A549 (cell line): Measurements from ENCODE around the gene RIC1. TPM values are rescaled to one million over a fixed set of nuclear protein-coding genes. Genes with fewer than 3 reads are reported as not detected.
"Not testable (repeated sequence)": the region's sequence is repeated elsewhere in the genome, so short reads cannot be mapped to it uniquely, and the experiment has no call there.

Experiments
- ATAC-seq, 2 experiments: fragments of 200-7000 bp in 1 of 2; fragments of >200 bp in 1 of 2; cut with Nextera tagmentation in 1 of 2; cut with Tn5 transposase in 1 of 2; 3 replicates each; pipeline versions ENCODE4 v1.8.0 to v1.9.1; 2018 to 2020; ENCODE audit warnings: mild to moderate bottlenecking in 1 of 2, moderate library complexity in 1 of 2
- CTCF ChIA-PET: fragments of 300-600 bp; sonication (Branson Sonifier 250); formaldehyde crosslinking; extraction: SDS; loops from one replicate; lab custom pipeline; 2021; ENCODE audit warnings: antibody characterized with exemption, inconsistent platforms; lab: Yijun Ruan, JAX
- POLR2A ChIA-PET: fragments of 350-600 bp; formaldehyde crosslinking; extraction: SDS; loops from one replicate; lab custom pipeline; 2021; ENCODE audit warnings: antibody characterized with exemption, inconsistent platforms; lab: Yijun Ruan, JAX
- DNase-seq, 2 experiments: peaks; one replicate each; pipeline versions ENCODE4 v3.0.0 to v3.0.0-alpha.2; 2011 to 2016; ENCODE audit warnings: low read depth in 1 of 2, low spot score in 1 of 2
- FAIRE-seq: peaks from 2 replicates; lab custom pipeline; 2011; peaks lifted over from hg19 to GRCh38; lab: Jason Lieb, UNC
- H3K27ac ChIP-seq, 2 experiments: fragments of >200 bp; sonication (Bioruptor Twin); formaldehyde crosslinking; 3 replicates each; pipeline ENCODE4 v1.5.1; 2016 to 2017
- H3K4me1 ChIP-seq: fragments of >200 bp; sonication (Bioruptor Twin); formaldehyde crosslinking; 3 replicates; pipeline ENCODE4 v1.6.1; 2016
- H3K4me2 ChIP-seq: fragments of >200 bp; sonication (Bioruptor Twin); formaldehyde crosslinking; 3 replicates; pipeline ENCODE4 v1.6.1; 2016
- H3K4me3 ChIP-seq: fragments of >200 bp; sonication (Bioruptor Twin); formaldehyde crosslinking; 3 replicates; pipeline ENCODE4 v1.5.1; 2016
- H3K9me3 ChIP-seq: fragments of >200 bp; sonication (Bioruptor Twin); formaldehyde crosslinking; 3 replicates; pipeline ENCODE4 v1.6.1; 2016
- CBX8 ChIP-seq: fragments of 200-600 bp; sonication (generic); IDR thresholded peaks from 2 replicates; pipeline ENCODE4 v1.6.1; 2016
- EP300 ChIP-seq, 2 experiments: fragments of >200 bp; sonication (Bioruptor Twin); formaldehyde crosslinking; IDR thresholded peaks; 2 replicates in 1 of 2; 3 replicates in 1 of 2; pipeline ENCODE4 v1.6.1; 2016 to 2017
- FOSB ChIP-seq: fragments of 250-450 bp; sonication (Bioruptor Pico); IDR thresholded peaks from 2 replicates; pipeline ENCODE4 v1.5.0; 2020; ENCODE audit warnings: mild to moderate bottlenecking, moderate library complexity
- FOXS1 ChIP-seq: fragments of 250-450 bp; sonication (Bioruptor Pico); IDR thresholded peaks from 2 replicates; pipeline ENCODE4 v1.5.0; 2020; ENCODE audit warnings: mild to moderate bottlenecking, moderate library complexity
- HOXA7 ChIP-seq: fragments of 250-450 bp; sonication (Bioruptor Pico); IDR thresholded peaks from 2 replicates; pipeline ENCODE4 v1.5.0; 2020; ENCODE audit warnings: mild to moderate bottlenecking, moderate library complexity
- HOXB13 ChIP-seq: fragments of 250-450 bp; sonication (Bioruptor Pico); IDR thresholded peaks from 2 replicates; pipeline ENCODE4 v1.5.0; 2020; ENCODE audit warnings: low read depth, mild to moderate bottlenecking, moderate library complexity
- JUN ChIP-seq, 2 experiments: fragments of >200 bp; sonication (Bioruptor Twin); formaldehyde crosslinking; IDR thresholded peaks; 2 replicates in 1 of 2; 3 replicates in 1 of 2; pipeline ENCODE4 v1.6.1; 2016 to 2017
- JUNB ChIP-seq: fragments of >200 bp; sonication (Bioruptor Twin); formaldehyde crosslinking; IDR thresholded peaks from 2 replicates; pipeline ENCODE4 v1.6.1; 2016
- KDM1A ChIP-seq: fragments of 200-600 bp; sonication (generic); IDR thresholded peaks from 2 replicates; pipeline ENCODE4 v1.6.1; 2016; ENCODE audit warnings: low read depth, mild to moderate bottlenecking
- NPAS2 ChIP-seq: fragments of 250-450 bp; sonication (Bioruptor Pico); IDR thresholded peaks from 2 replicates; pipeline ENCODE4 v1.8.0; 2022; ENCODE audit warnings: mild to moderate bottlenecking, moderate library complexity, borderline replicate concordance
- POLR2AphosphoS2 ChIP-seq: conservative IDR thresholded peaks from 2 replicates; pipeline ENCODE4 v1.6.1; 2012; ENCODE audit warnings: low read length, improper control_type of control experiment, inconsistent platforms
- RAD21 ChIP-seq, 2 experiments: fragments of >200 bp in 1 of 2; sonication (Bioruptor Twin) in 1 of 2; formaldehyde crosslinking in 1 of 2; IDR thresholded peaks in 1 of 2; conservative IDR thresholded peaks in 1 of 2; 2 replicates in 1 of 2; 3 replicates in 1 of 2; pipeline ENCODE4 v1.6.1; 2012 to 2018; ENCODE audit warnings: inconsistent platforms in 1 of 2
- RNF2 ChIP-seq: fragments of 200-600 bp; sonication (generic); IDR thresholded peaks from 2 replicates; pipeline ENCODE4 v1.6.1; 2016; ENCODE audit warnings: low read depth, mild to moderate bottlenecking, antibody characterized with exemption, moderate library complexity, borderline replicate concordance
- SMC3 ChIP-seq: fragments of >200 bp; sonication (Bioruptor Twin); formaldehyde crosslinking; IDR thresholded peaks from 3 replicates; pipeline ENCODE4 v1.6.1; 2018; ENCODE audit warnings: inconsistent platforms
- WGBS: methylation state at CpG from one replicate; pipeline ENCODE4 v1.1.6; 2017; ENCODE audit errors: missing lambda C conversion rate; 5-methylcytosine and 5-hydroxymethylcytosine counted together
- polyA plus RNA-seq, 4 experiments: library from polyadenylated mRNA; depleted of rRNA in 3 of 4; stranded (reverse); fragments of >200 nt; fragmentation: RNase III in 1 of 4; extraction: RNeasy Plus Mini Kit Qiagen cat#74134 plus additional on column Dnase treatment in 1 of 4; gene quantifications; 2 replicates in 3 of 4; 3 replicates in 1 of 4; pipeline ENCODE4 v1.2.3, GENCODE V29; 2011 to 2017
- TF ChIP-seq, protein P1 (sequence below): IDR thresholded peaks from 2 replicates; pipeline ENCODE4 v1.6.1; 2012; ENCODE audit warnings: low read depth, borderline replicate concordance
- TF ChIP-seq, protein P2 (sequence below): fragments of >200 bp; sonication (Bioruptor Twin); formaldehyde crosslinking; IDR thresholded peaks from 3 replicates; pipeline ENCODE4 v1.5.1; 2016
- TF ChIP-seq, protein P3 (sequence below): IDR thresholded peaks from 2 replicates; pipeline ENCODE4 v1.6.1; 2012

RIC1 gene
- polyA plus RNA-seq, 2 of the 4 experiments (the other 2 are of a cell fraction), result 10.7 to 26.8 TPM

DNA sequence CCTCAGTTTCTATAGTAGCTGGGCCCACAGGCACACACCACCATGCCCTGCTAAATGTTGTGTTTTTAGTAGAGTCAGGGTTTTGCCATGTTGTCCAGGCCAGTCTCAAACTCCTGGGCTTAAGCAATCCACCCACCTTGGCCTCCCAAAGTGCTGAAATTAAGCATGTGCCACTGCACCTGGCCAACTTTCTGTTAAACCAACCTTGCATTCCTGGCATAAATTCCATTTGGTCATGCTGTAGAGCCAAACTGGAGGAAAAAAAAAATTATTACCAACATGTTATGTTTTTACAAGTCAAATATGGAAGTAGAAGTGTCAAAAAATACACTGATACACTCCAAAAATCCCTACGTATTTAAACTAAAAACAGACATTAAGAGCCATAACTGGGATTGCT, 149.9 kb downstream of the RIC1 start:
- Histone ChIP-seq H3K4me2 (no peak overlapping the region), H3K9me3 (peaks cover 34% of the 10 kb centered on the region), H3K4me1 (peaks cover 3% of the 10 kb centered on the region), H3K27ac (no peak overlapping the region)
- ATAC-seq, result no peak
- no peak for FAIRE-seq
- 97% methylated on average over 1 of the region's 1 CpG for WGBS
- CTCF ChIA-PET, result no interaction called here
- no peak for TF ChIP-seq HOXA7 (CRISPR knock-in tag)
- no peak for TF ChIP-seq EP300 (IDR thresholded peaks at IDR 0.05)
- TF ChIP-seq, all 56 proteins: peak for 0
- POLR2A ChIA-PET, result no interaction called here
- no peak overlapping the region for H3K4me3 ChIP-seq
- peak in 1 of 2 experiments; percentile 31 for DNase-seq

DNA sequence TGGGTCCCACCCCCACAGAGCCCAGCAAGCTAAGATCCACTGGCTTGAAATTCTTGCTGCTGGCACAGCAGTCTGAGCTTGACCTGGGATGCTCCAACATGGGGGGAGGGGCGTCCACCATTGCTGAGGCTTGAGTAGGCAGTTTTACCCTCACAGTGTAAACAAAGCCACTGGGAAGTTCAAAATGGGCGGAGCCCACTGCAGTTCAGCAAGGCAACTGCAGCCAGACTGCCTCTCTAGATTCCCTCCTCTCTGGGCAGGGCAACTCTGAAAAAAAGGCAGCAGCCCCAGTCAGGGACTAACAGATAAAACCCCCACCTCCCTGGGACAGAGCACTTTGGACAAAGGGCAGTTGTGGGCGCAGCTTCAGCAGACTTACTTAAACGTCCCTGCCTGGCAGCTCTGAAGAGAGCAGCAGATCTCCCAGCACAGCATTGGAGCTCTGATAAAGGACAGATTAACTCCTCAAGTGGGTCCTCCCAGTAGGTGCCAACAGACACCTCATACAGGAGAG, 150.9 kb downstream of the RIC1 start:
- DNase-seq, H3K4me3 ChIP-seq, H3K27ac ChIP-seq, FAIRE-seq, H3K4me2 ChIP-seq, ATAC-seq, POLR2A ChIA-PET: not testable (repeated sequence)
- CTCF ChIA-PET, result interaction anchor here (0.6 to 1.3 kb wide), 2 partner anchors 65 to 745 kb away, joined by 3 read pairs; no protein-coding TSS in a partner anchor
- peaks cover 13% of the 10 kb centered on the region for H3K4me1 ChIP-seq
- 84% methylated on average over 4 of the region's 4 CpGs for WGBS
- H3K9me3 ChIP-seq, result peaks cover 34% of the 10 kb centered on the region

DNA sequence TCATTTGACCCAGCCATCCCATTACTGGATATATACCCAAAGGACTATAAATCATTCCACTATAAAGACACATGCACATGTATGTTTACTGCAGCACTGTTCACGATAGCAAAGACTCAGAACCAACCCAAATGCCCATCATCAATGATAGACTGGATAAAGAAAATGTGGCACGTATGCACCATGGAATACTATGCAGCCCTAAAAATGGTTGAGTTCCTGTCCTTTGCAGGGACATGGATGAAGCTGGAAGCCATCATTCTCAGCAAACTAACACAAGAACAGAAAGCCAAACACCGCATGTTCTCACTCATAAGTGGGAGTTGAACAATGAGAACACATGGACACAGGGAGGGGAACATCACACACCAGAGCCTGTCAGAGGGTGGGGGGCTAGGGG, 154.5 kb downstream of the RIC1 start:
- H3K4me3 ChIP-seq, DNase-seq, H3K27ac ChIP-seq, POLR2A ChIA-PET, FAIRE-seq, ATAC-seq: not testable (repeated sequence)
- H3K4me2 ChIP-seq, result peak overlapping the region; percentile 42; the same call in 2 of the 3 replicates
- peaks cover 14% of the 10 kb centered on the region for H3K4me1 ChIP-seq
- peaks cover 31% of the 10 kb centered on the region for H3K9me3 ChIP-seq
- CTCF ChIA-PET, result interaction anchor here (0.7 kb wide), 2 partner anchors 31 to 1896 kb away, joined by 4 read pairs; no protein-coding TSS in a partner anchor
- WGBS, result 95% methylated on average over 3 of the region's 3 CpGs

DNA sequence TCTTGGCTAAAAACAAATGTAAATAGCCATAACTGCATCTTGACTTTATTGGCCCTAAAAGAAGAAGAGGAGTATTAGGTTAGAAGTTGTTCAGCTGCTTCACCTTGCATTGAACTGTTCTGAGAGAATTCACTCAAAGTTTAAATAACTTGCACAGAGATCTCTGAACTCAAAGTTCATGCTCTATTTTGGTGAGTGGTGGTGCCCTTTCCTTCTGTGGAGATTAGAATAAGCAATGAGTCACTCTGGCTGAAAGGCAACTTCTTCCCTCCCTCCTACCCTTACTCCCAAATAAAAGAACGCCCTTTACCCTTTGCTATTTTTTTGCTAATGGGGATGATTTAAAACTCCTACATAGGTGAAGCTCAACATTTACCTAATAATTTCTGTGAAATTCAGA, 155.1 kb downstream of the RIC1 start:
- H3K4me1 ChIP-seq, result peaks cover 14% of the 10 kb centered on the region
- TF ChIP-seq HOXB13 (CRISPR knock-in tag) (no peak), CBX8 (no peak), FOXS1 (CRISPR knock-in tag) (no peak), RAD21 (conservative IDR thresholded peaks at IDR 0.05 in 1 of 2, IDR thresholded peaks at IDR 0.05 in 1 of 2) (no peak), FOSB (CRISPR knock-in tag) (no peak), KDM1A (no peak), NPAS2 (CRISPR knock-in tag) (no peak), SMC3 (no peak), JUNB (no peak), RNF2 (no peak), JUN (IDR thresholded peaks at IDR 0.05) (no peak), POLR2AphosphoS2 (no peak)
- TF ChIP-seq, protein P1, sequence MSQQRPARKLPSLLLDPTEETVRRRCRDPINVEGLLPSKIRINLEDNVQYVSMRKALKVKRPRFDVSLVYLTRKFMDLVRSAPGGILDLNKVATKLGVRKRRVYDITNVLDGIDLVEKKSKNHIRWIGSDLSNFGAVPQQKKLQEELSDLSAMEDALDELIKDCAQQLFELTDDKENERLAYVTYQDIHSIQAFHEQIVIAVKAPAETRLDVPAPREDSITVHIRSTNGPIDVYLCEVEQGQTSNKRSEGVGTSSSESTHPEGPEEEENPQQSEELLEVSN, result no peak
- TF ChIP-seq, protein P2, sequence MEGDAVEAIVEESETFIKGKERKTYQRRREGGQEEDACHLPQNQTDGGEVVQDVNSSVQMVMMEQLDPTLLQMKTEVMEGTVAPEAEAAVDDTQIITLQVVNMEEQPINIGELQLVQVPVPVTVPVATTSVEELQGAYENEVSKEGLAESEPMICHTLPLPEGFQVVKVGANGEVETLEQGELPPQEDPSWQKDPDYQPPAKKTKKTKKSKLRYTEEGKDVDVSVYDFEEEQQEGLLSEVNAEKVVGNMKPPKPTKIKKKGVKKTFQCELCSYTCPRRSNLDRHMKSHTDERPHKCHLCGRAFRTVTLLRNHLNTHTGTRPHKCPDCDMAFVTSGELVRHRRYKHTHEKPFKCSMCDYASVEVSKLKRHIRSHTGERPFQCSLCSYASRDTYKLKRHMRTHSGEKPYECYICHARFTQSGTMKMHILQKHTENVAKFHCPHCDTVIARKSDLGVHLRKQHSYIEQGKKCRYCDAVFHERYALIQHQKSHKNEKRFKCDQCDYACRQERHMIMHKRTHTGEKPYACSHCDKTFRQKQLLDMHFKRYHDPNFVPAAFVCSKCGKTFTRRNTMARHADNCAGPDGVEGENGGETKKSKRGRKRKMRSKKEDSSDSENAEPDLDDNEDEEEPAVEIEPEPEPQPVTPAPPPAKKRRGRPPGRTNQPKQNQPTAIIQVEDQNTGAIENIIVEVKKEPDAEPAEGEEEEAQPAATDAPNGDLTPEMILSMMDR, result no peak
- TF ChIP-seq, protein P3, sequence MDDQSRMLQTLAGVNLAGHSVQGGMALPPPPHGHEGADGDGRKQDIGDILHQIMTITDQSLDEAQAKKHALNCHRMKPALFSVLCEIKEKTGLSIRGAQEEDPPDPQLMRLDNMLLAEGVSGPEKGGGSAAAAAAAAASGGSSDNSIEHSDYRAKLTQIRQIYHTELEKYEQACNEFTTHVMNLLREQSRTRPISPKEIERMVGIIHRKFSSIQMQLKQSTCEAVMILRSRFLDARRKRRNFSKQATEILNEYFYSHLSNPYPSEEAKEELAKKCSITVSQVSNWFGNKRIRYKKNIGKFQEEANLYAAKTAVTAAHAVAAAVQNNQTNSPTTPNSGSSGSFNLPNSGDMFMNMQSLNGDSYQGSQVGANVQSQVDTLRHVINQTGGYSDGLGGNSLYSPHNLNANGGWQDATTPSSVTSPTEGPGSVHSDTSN, result no peak
- H3K4me2 ChIP-seq, result peak overlapping the region; percentile 42
- no peak for DNase-seq
- no peak overlapping the region for H3K4me3 ChIP-seq
- no peak for FAIRE-seq
- ChIA-PET POLR2A (no interaction called here), CTCF (no interaction called here)
- peak in 1 of 2 experiments; percentile 37; a peak in 1 of 6 replicates for ATAC-seq
- no peak overlapping the region for H3K27ac ChIP-seq
- WGBS, result 81% methylated on average over 1 of the region's 1 CpG
- peaks cover 25% of the 10 kb centered on the region for H3K9me3 ChIP-seq
